Kasumi-1 (cell line): ENCODE measurements around the gene TRAF3IP1.
"Not testable (repeated sequence)": the region's sequence is repeated elsewhere in the genome, so short reads cannot be mapped to it uniquely, and the experiment has no call there.

ENCODE experiments used
- DNase-seq, 2 experiments: peaks; one replicate each; lab custom pipeline; 2025; lab: John Stamatoyannopoulos, UW

TRAF3IP1 gene

GRCh38 chr2:238380785-238381184 is 60.5 kb downstream of the TRAF3IP1 start:
- no peak for DNase-seq

- no peak for DNase-seq
Measured at GRCh38 chr2:238381341-238382115, 61.2 kb downstream of the TRAF3IP1 start.

- DNase-seq, result peak; percentile 1 to 22
Measured at GRCh38 chr2:238382381-238382781, 62.1 kb downstream of the TRAF3IP1 start.

- no peak for DNase-seq
Measured at GRCh38 chr2:238383135-238383534, 62.8 kb downstream of the TRAF3IP1 start.

- DNase-seq, result no peak
Measured at GRCh38 chr2:238383743-238384380, 63.5 kb downstream of the TRAF3IP1 start.

GRCh38 chr2:238387332-238387731 is 67.0 kb downstream of the TRAF3IP1 start:
- no peak for DNase-seq

GRCh38 chr2:238388794-238389193 is 68.5 kb downstream of the TRAF3IP1 start:
- DNase-seq, result no peak

GRCh38 chr2:238389988-238390589 is 69.8 kb downstream of the TRAF3IP1 start:
- no peak for DNase-seq

- no peak for DNase-seq
Measured at GRCh38 chr2:238391042-238391689, 70.8 kb downstream of the TRAF3IP1 start.

GRCh38 chr2:238396663-238397062 is 76.3 kb downstream of the TRAF3IP1 start:
- no peak for DNase-seq

- DNase-seq, result no peak
Measured at GRCh38 chr2:238397356-238397755, 77.0 kb downstream of the TRAF3IP1 start.

GRCh38 chr2:238398577-238398976 is 78.3 kb downstream of the TRAF3IP1 start:
- DNase-seq, result no peak

GRCh38 chr2:238399094-238399493 is 78.8 kb downstream of the TRAF3IP1 start:
- no peak for DNase-seq

- DNase-seq, result no peak
Measured at GRCh38 chr2:238401551-238401950, 81.2 kb downstream of the TRAF3IP1 start.

- no peak for DNase-seq
Measured at GRCh38 chr2:238403632-238404405, 83.5 kb downstream of the TRAF3IP1 start.

- no peak for DNase-seq
Measured at GRCh38 chr2:238404406-238405216, 84.3 kb downstream of the TRAF3IP1 start.

GRCh38 chr2:238405217-238405555 is 84.9 kb downstream of the TRAF3IP1 start:
- not testable (repeated sequence) for DNase-seq

GRCh38 chr2:238406221-238406997 is 86.1 kb downstream of the TRAF3IP1 start:
- no peak for DNase-seq

- no peak for DNase-seq
Measured at GRCh38 chr2:238406998-238407285, 86.6 kb downstream of the TRAF3IP1 start.

- DNase-seq, result no peak
Measured at GRCh38 chr2:238407566-238407965, 87.2 kb downstream of the TRAF3IP1 start.
